22Rv1 (cell line): ENCODE data around the gene NRG4.
"Not testable (repeated sequence)": the region's sequence is repeated elsewhere in the genome, so short reads cannot be mapped to it uniquely, and the experiment has no call there.

Experiments
- H3K27ac ChIP-seq: fragments of 450-650 bp; 2 replicates; pipeline ENCODE4 v1.5.1; 2017
- ZFX ChIP-seq: fragments of 450-650 bp; IDR thresholded peaks from 2 replicates; pipeline ENCODE4 v1.6.1; 2017; ENCODE audit warnings: antibody characterized with exemption, borderline replicate concordance
- TF ChIP-seq, protein P1 (sequence below): fragments of 450-650 bp; IDR thresholded peaks from 2 replicates; pipeline ENCODE4 v1.5.1; 2017; ENCODE audit warnings: mild to moderate bottlenecking

The NRG4 gene

DNA sequence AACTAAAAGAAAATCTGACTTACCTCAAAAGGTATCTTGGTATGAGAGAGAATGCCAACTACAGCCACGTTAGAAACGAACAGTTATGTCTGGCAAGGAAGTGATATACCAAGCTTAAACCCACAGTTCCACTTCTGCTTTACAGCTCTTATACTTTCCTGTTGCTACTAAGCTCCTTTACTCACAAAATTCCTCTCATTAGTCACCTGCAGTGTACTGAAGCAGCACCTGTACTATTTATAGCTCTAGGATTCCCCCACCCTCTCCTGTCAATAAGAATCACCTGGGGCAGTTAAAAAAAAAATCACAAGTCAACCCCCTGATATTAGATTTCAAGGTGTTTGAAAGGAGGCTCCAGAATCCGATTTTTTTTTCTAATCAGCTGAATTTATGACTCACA is 44.7 kb upstream of the NRG4 start:
- H3K27ac ChIP-seq: no peak overlapping the region
- TF ChIP-seq, protein P1, sequence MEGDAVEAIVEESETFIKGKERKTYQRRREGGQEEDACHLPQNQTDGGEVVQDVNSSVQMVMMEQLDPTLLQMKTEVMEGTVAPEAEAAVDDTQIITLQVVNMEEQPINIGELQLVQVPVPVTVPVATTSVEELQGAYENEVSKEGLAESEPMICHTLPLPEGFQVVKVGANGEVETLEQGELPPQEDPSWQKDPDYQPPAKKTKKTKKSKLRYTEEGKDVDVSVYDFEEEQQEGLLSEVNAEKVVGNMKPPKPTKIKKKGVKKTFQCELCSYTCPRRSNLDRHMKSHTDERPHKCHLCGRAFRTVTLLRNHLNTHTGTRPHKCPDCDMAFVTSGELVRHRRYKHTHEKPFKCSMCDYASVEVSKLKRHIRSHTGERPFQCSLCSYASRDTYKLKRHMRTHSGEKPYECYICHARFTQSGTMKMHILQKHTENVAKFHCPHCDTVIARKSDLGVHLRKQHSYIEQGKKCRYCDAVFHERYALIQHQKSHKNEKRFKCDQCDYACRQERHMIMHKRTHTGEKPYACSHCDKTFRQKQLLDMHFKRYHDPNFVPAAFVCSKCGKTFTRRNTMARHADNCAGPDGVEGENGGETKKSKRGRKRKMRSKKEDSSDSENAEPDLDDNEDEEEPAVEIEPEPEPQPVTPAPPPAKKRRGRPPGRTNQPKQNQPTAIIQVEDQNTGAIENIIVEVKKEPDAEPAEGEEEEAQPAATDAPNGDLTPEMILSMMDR: no peak
- TF ChIP-seq ZFX: no peak

DNA sequence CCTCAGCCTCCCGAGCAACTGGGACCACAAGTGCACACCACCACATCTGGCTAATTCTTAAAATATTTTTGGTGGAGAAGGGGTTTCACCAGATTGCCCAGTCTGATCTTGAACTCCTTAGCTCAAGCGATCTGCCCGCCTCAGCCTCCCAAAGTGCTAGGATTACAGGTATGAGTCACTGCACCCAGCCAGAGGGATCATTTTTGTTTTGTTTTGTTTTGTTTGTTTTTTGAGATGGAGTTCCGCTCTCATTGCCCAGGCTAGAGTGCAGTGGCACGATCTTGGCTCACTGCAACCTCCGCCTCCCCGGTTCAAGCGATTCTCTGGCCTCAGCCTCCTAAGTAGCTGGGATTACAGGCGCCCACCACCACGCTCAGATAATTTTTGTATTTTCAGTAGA is 42.0 kb upstream of the NRG4 start:
- H3K27ac ChIP-seq: not testable (repeated sequence)

DNA sequence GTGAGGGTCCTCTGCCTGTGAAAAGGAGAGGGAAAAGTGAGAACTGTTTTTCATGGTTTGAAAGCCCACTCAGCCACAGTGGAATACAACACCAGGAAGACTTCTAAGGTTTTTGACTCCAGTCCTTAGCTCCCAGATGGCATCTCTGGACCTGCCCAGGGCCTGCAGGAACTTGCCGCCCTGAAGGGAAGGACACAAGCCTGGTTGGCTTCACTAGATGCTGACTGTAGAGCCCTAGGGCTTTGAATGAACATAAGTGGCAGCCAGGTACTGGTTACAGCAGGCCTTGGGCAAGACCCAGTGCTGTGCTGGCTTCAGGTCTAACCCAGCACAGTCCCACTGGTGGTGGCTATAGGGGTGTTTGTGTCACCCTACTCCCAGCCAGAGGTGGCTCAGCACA is 26.3 kb upstream of the NRG4 start:
- TF ChIP-seq, protein P1: no peak
- TF ChIP-seq ZFX: no peak
- H3K27ac ChIP-seq: no peak overlapping the region

DNA sequence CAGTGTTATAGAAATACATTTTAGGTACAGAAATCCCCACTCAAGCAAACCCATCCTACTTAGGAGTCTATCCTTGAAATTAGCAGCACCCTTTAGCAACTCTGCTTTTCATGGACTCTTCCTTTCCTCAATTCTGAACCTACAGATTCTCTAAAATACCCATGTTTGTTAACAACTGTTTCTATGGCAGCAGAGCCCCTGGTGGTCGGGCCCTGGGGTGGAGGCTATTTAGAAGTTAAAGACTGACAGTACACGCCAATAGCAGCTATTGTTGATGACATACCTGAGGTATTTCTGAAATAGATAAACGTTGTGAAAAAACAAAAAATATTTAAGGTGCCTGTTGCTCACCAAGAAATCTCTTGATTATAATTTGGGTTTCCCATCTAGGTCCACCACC is 23.4 kb upstream of the NRG4 start:
- no peak for TF ChIP-seq ZFX
- TF ChIP-seq, protein P1: no peak
- no peak overlapping the region for H3K27ac ChIP-seq

DNA sequence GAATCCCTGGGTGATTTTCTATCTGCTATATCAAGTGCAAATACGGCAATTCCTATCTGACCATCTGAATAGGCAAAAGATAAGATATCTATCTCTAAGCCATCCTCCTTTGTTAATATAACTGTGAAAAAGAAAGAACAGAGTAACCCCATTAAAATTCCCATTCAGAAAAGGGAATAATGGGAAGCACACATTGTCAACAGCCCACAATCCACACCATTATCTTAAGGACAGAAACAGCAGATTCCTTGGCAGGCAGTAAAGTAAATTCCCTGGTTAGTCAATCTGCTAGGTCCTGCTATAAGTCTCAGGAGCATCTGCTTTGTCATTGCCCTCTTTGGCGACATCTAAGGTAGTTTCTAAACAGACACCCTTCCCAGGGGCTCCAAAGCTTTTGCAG is 21.9 kb upstream of the NRG4 start:
- no peak overlapping the region for H3K27ac ChIP-seq
- TF ChIP-seq ZFX: no peak
- TF ChIP-seq, protein P1: no peak

DNA sequence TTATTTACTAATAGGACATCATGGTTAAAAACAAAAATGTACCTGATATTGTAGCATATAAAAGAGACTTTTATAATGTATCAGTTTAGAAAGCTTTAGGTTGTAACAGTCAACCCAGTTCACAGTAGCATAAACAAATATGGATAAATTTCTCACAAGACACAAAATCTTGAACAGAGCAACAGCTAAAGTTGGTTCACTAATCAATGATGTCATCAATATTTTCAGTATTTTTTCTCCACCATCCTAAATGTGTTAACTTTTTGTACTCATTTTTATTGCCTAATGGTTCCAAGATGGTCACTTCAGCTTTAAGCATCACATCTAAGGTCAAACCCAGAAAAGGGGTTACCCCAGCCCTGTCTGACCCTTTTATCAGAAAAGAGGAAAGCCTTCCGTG is 21.2 kb upstream of the NRG4 start:
- no peak for TF ChIP-seq ZFX
- TF ChIP-seq, protein P1: no peak
- no peak overlapping the region for H3K27ac ChIP-seq

DNA sequence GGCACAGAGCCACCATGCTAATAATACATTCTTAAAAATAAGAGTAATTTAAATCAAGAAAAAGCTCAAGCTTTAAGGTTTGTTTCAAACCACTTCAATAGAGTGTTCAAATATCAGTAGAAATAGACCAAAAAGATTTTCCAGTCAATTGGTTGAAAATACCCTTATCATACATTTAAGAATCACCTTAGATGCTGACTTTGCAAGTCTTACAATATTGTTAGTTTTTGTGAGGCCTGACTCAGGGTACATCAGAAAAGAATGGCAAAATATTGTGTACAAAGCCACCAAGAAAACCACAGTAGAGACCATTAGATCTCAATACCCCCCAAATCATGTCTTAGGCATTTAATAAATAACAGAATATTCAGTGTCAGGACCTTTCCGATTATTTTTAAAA is 19.8 kb upstream of the NRG4 start:
- TF ChIP-seq, protein P1: no peak
- TF ChIP-seq ZFX: no peak
- H3K27ac ChIP-seq: no peak overlapping the region

DNA sequence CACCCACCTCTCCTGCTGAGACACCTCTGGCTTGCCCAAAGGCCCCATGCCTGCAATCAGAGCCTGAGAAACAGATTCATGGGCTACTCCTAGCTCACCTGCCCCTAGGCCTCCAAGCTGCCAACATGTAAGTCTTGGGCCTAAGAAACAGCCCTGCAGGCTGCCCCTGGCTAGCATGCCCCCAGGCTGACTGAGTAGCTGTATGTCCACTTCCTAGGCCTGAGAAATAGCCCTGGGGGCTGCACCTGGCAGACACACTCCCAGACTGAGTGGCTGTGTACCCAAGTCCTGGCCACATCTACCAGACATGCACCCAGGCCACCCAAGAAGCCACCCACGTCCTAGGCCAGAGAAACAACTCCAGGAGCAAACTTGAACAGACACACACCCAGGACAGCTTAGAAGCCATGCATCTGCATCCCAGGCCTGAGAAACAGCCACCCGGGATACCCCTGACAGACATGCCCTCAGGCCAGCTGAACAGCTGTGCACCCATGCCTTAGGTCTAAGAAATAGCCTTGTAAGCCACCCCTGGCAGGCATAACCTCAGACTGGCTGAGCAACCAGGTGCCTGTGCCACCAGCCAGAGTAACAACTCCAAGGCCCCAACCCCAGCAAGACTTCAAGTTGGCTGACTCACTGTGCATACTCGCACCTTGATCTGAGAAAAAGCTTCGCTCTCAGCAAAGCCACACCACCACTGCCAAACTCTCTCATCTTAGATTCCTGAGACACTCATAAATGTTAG is 12.0 kb upstream of the NRG4 start:
- no peak overlapping the region for H3K27ac ChIP-seq

DNA sequence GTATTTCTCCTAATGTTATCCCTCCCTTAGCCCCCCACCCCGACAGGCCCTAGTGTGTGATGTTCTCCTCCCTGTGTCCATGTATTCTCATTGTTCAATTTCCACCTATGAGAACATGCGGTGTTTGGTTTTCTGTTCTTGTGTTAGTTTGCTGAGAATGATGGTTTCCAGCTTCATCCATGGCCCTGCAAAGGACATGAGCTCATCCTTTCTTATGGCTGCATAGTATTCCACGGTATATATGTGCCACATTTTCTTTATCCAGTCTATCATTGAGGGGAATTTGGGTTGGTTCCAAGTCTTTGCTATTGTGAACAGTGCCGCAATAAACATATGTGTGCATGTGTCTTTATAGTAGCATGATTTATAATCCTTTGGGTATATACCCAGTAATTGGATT is 1.2 kb upstream of the NRG4 start:
- H3K27ac ChIP-seq: not testable (repeated sequence)

More for the DNA sequence above, 12.0 kb upstream of the NRG4 start:
- no peak for TF ChIP-seq ZFX
- TF ChIP-seq, protein P1: no peak
